Psoas muscle (tissue), 8 donors: ENCODE data around the gene LARP6. TPM values are rescaled to one million over a fixed set of nuclear protein-coding genes. Genes with fewer than 3 reads are reported as not detected.
"Not testable (repeated sequence)": the region's sequence is repeated elsewhere in the genome, so short reads cannot be mapped to it uniquely, and the experiment has no call there.

ENCODE experiments used
- ATAC-seq, 4 donors: fragments of 200-7000 bp; cut with Tn5 transposase; one replicate each; pipeline ENCODE4 v1.9.1; 2020; ENCODE audit warnings: moderate library complexity in 3 of 4, mild to moderate bottlenecking in 2 of 4
- DNase-seq, 2 donors: peaks; one replicate each; pipeline ENCODE4 v3.0.0-alpha.2; 2020
- H3K27ac ChIP-seq: fragments of 200-600 bp; one replicate; pipeline ENCODE4 v1.8.0; 2022
- H3K27me3 ChIP-seq, 3 donors: fragments of 200-600 bp in 1 of 3; one replicate each; pipeline versions ENCODE4 v1.6.1 to v1.8.0; 2013 to 2022; ENCODE audit warnings: low read length in 2 of 3, mild to moderate bottlenecking in 2 of 3, moderate library complexity in 1 of 3; ENCODE audit not compliant: insufficient read depth in 3 of 3
- H3K36me3 ChIP-seq, 2 donors: fragments of 200-600 bp in 1 of 2; one replicate each; pipeline versions ENCODE4 v1.6.1 to v1.8.0; 2013 to 2022; ENCODE audit warnings: low read depth in 1 of 2, mild to moderate bottlenecking in 1 of 2, moderate library complexity in 1 of 2; ENCODE audit not compliant: insufficient read depth in 1 of 2
- H3K4me1 ChIP-seq: fragments of 200-600 bp; one replicate; pipeline ENCODE4 v1.8.0; 2022
- H3K4me3 ChIP-seq: fragments of 200-600 bp; one replicate; pipeline ENCODE4 v1.8.0; 2022; ENCODE audit warnings: mild to moderate bottlenecking
- H3K9me3 ChIP-seq: fragments of 200-600 bp; one replicate; pipeline ENCODE4 v1.8.0; 2022
- WGBS, 3 donors: extraction: QIAGEN DNeasy Blood & Tissue Kit; methylation state at CpG; one replicate each; pipeline versions ENCODE4 v1.1.6 to v1.1.7; 2013; 5-methylcytosine and 5-hydroxymethylcytosine counted together
- intact Hi-C, 2 donors: fragments of 100-400 bp; cut with DNase I; formaldehyde crosslinking; loops; one replicate each; pipeline versions ENCODE4 v1.11.0 to v1.14.2; 2022
- polyA plus RNA-seq, 3 donors: library from polyadenylated mRNA; stranded (reverse); fragments of 200-250 nt; gene quantifications; one replicate each; pipeline ENCODE4 v1.2.3, GENCODE V29; 2013
- total RNA-seq, 4 donors: library from RNA; stranded (reverse); fragmentation: NEBNext Ultra II Directional in 2 of 4; extraction: Animal tissue kit (Norgen Biotek cat#: 25700) in 2 of 4; gene quantifications; one replicate each; pipeline versions ENCODE4 v1.2.1 to v1.2.4, GENCODE V29; 2021 to 2023
- TF ChIP-seq, protein P1 (sequence below): fragments of 200-600 bp; IDR thresholded peaks from one replicate; pipeline ENCODE4 v1.8.0; 2022; ENCODE audit warnings: antibody characterized with exemption
- donor health status: healthy with polysubstance abuse.
- donor health status: DM: no; HTN: no; CAD: no; lungs with moderate emphysema.
- donor health status: Bipolar disorder and iron deficiency.
- donor health status: healthy.
- donor health status: DM: yes; HTN: yes; CAD: no.
- donor health status: DM: no; HTN: no; CAD: no.
- donor health status: DM: no; HTN: no; CAD: no.
- donor health status: DM: yes; HTN: yes; CAD: no.

The LARP6 gene
- total and polyA plus RNA-seq, 7 donors, result 2.9 to 18.9 (median 6.4) TPM

DNA sequence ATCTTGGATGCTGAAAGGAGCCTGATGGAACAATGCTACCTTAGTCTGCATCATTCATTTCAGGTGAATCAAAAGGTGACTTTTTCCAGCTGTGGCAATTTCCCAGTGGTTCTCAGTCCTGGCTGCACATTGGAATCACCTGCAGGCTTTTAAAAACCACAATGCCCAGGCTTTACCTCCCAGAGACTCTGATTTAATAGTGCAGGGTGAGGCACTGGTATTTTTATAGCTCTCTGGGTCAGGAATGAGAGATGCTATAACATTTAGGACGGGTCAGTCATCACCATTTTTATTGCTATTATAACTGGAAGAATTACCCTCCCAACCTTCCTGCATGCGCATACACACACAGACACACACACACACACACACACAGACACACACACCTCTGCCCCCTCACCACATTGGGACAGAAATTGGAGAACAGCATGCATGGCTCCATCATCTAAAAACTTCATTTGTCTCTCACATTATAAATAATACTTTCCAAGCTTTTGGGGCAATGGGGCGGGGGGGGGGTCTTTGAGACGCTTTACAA is 41.1 kb downstream of the LARP6 start:
- Histone ChIP-seq H3K27me3 (no peaks in the 10 kb centered on the region), H3K36me3 (no peaks in the 10 kb centered on the region), H3K4me3 (no peak overlapping the region), H3K27ac (no peak overlapping the region), H3K4me1 (no peaks in the 10 kb centered on the region), H3K9me3 (no peaks in the 10 kb centered on the region)
- no peak for ATAC-seq
- WGBS, 3 donors, result 86 to 88% (median 88%) methylated on average over 4 of the region's 4 CpGs
- intact Hi-C loops, result loop anchor here in 1 of 2 donors (2.0 kb wide), 1 partner anchor 132 kb away; no protein-coding TSS in a partner anchor
- TF ChIP-seq, protein P1, sequence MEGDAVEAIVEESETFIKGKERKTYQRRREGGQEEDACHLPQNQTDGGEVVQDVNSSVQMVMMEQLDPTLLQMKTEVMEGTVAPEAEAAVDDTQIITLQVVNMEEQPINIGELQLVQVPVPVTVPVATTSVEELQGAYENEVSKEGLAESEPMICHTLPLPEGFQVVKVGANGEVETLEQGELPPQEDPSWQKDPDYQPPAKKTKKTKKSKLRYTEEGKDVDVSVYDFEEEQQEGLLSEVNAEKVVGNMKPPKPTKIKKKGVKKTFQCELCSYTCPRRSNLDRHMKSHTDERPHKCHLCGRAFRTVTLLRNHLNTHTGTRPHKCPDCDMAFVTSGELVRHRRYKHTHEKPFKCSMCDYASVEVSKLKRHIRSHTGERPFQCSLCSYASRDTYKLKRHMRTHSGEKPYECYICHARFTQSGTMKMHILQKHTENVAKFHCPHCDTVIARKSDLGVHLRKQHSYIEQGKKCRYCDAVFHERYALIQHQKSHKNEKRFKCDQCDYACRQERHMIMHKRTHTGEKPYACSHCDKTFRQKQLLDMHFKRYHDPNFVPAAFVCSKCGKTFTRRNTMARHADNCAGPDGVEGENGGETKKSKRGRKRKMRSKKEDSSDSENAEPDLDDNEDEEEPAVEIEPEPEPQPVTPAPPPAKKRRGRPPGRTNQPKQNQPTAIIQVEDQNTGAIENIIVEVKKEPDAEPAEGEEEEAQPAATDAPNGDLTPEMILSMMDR, result no peak
- DNase-seq, result no peak

DNA sequence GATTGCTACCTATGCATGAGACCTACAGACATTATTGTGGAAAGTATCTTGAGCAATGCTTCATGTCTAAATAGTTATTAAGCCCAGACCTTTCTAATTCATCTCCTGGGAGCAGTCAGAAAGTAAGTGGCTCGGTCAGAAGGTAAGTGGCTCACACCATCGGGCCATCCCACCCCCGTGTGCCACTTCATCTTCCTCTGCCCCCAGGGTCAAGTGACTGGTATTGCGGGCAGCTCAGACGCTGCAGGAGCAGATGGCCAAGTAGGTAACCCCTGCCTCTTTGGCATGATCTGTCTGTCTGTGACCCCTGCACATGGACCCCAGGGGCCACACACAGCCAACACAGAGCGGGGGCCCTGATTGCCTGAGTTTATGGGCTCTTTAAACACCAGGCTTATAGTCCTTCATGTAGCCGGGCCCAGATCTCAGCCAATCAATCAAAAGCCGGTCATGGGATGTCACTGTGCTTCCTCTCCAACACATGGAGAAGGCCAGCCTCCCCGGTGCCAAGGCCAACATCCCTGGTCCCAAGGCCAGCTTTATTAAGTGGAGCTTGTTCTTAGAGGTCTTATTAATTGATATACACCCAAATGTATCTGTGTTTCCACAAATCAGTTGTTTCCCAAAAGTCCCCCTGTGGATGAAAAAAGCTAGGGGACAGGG is 42.9 kb downstream of the LARP6 start:
- H3K4me1 ChIP-seq, result peaks cover 6% of the 10 kb centered on the region
- no peak overlapping the region for H3K4me3 ChIP-seq
- WGBS, 3 donors, result 79 to 85% (median 79%) methylated on average over 9 of the region's 9 CpGs
- H3K36me3 ChIP-seq, result no peaks in the 10 kb centered on the region
- no peaks in the 10 kb centered on the region for H3K27me3 ChIP-seq
- no peaks in the 10 kb centered on the region for H3K9me3 ChIP-seq
- DNase-seq (no peak), ATAC-seq (no peak)
- intact Hi-C loops, result no loop called here
- no peak overlapping the region for H3K27ac ChIP-seq
- TF ChIP-seq, protein P1, result no peak

DNA sequence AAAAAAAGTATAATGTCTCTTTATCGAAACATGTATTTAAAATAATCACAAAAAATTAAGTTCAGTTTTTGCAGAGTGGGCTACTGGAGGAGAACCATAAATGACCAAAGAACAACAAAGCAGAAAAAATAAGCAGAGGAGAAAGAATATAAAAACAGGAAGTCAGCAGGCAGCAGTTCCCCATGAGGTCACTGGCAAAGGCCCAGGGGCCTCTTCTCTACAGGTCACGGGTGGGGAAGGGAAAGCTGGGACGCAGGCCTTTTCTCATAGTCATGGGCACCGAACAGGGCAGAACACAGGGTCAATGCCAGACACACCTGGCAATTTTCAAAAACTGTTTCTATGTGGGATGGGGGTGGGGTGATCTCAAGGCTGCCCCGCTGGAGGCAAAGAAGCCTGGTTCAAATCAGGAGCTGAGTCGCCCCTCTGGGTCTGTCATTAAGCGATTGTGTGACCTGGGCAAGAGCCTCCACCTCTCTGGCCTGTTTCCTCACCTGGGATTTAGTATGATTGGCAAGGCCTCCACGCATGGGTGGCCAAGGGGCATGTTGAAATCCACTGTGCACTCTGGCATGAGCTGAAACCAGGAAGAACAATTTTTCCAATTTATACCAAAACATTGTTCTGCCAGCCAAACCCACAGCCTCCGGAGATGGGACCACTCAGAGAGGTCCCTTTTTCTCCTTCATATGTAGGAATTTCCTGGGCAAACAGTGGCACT is 46.8 kb downstream of the LARP6 start:
- TF ChIP-seq, protein P1, result no peak
- Histone ChIP-seq H3K27ac (no peak overlapping the region), H3K4me3 (no peak overlapping the region), H3K27me3 (no peaks in the 10 kb centered on the region), H3K4me1 (peaks cover 6% of the 10 kb centered on the region), H3K36me3 (no peaks in the 10 kb centered on the region), H3K9me3 (no peaks in the 10 kb centered on the region)
- ATAC-seq (no peak), DNase-seq (peak; percentile 44 to 64)
- 67 to 75% (median 73%) methylated on average over 9 of the region's 9 CpGs for WGBS, 3 donors
- intact Hi-C loops, result loop anchor here in 1 of 2 donors (5.0 kb wide), 1 partner anchor 35 kb away; no protein-coding TSS in a partner anchor

DNA sequence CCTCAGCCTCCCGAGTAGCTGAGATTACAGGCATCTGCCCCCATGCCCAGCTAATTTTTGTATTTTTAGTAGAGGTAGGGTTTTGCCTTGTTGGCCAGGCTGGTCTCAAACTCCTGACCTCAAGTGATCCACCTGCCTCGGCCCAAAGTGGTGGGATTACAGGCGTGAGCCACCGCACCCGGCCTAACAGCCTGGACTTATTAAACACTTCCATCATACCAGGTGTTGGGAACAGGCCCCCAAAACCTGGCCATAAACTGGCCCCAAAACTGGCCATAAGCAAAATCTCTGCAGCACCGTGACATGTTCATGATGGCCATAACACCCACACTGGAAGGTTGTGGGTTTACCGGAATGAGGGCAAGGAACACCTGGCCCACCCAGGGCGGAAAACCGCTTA is 49.6 kb downstream of the LARP6 start:
- H3K27me3 ChIP-seq, H3K9me3 ChIP-seq, intact Hi-C loops, ATAC-seq, H3K4me3 ChIP-seq, H3K4me1 ChIP-seq, DNase-seq, H3K27ac ChIP-seq, H3K36me3 ChIP-seq: not testable (repeated sequence)
- WGBS, 3 donors, result 97% methylated on average over 9 of the region's 9 CpGs

DNA sequence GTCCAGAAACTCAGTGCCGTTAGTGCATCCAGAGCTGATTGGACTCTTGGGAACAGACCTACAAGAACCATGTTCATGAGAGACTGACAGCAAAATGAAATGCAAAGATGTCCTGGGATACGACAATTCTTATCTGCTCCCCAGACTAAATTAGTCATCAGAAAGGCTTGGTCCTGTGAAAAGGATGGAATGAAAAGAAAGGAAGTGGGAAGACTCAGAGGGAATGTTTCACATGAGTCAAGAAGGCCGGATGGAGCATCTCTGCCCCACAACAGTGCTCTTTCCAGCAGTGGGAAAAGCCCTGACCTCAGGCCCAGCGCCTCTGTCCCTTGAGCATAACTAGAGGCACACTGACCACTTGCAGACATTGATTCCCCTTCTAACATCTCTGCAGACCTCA is 51.3 kb downstream of the LARP6 start:
- Histone ChIP-seq H3K36me3 (no peaks in the 10 kb centered on the region), H3K4me3 (no peak overlapping the region), H3K27me3 (no peaks in the 10 kb centered on the region), H3K9me3 (no peaks in the 10 kb centered on the region), H3K4me1 (peaks cover 6% of the 10 kb centered on the region), H3K27ac (no peak overlapping the region)
- ATAC-seq, result no peak
- intact Hi-C loops, result no loop called here
- WGBS, 3 donors, result 81 to 89% (median 87%) methylated on average over 4 of the region's 4 CpGs
- DNase-seq, result no peak
- TF ChIP-seq, protein P1, result no peak
